ENCODE measurements around the gene PLEKHD1.

GRCh38 chr14:69573205-69573830, 88.8 kb downstream of the PLEKHD1 start:
- TF ChIP-seq POLR2A (IDR thresholded peaks at IDR 0.05) = no peak
- TF ChIP-seq CTCF (IDR thresholded peaks at IDR 0.05) = no peak
